NCI-H524 (cell line): ENCODE data around the gene C4orf50.

Source experiments
- DNase-seq, 2 experiments: peaks; one replicate each; lab custom pipeline; 2025; lab: John Stamatoyannopoulos, UW

C4orf50 gene

DNA sequence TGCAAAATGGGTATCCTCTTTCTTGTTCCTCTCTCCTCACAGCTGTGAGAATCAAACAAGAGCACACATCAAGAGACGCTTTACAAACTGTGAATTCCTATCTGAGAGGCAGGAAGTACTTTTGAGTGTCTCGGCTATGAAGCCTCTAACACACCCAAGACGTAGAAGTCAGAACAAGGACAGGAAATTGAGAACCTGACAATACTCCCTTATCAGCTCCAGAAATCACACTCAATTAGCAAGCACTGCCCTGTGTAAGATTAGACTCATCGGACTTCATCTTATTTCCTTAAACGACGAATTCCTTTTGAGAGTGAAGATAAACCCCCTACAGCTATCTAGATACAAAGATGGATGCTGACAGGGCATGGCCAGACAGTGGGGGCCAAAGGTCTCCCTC, 74.7 kb downstream of the C4orf50 start:
- DNase-seq, result no peak

DNA sequence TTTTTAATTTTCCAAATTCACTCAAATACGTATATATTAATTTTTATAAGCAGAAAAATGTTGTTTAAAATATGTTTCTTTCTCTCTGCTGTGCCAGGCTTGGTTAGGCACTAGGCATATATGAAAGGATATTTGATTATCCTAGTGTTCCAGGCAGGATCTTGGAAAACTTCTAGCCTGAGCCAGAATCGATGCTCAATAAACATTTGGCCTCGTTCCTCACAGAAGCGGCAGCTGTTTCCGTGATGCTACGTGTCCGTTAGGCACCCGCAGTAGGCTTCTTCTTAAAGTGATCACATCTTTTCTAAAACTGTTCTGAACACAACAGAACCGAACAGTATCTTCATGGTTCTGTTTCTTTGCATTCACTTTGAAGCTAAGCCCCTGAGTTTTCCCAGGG, 75.3 kb downstream of the C4orf50 start:
- no peak for DNase-seq

- DNase-seq, result no peak
Measured at GRCh38 chr4:5941601-5942000, 76.6 kb downstream of the C4orf50 start.

GRCh38 chr4:5940470-5941203, 77.6 kb downstream of the C4orf50 start:
- peak; percentile 41 to 71 for DNase-seq

DNA sequence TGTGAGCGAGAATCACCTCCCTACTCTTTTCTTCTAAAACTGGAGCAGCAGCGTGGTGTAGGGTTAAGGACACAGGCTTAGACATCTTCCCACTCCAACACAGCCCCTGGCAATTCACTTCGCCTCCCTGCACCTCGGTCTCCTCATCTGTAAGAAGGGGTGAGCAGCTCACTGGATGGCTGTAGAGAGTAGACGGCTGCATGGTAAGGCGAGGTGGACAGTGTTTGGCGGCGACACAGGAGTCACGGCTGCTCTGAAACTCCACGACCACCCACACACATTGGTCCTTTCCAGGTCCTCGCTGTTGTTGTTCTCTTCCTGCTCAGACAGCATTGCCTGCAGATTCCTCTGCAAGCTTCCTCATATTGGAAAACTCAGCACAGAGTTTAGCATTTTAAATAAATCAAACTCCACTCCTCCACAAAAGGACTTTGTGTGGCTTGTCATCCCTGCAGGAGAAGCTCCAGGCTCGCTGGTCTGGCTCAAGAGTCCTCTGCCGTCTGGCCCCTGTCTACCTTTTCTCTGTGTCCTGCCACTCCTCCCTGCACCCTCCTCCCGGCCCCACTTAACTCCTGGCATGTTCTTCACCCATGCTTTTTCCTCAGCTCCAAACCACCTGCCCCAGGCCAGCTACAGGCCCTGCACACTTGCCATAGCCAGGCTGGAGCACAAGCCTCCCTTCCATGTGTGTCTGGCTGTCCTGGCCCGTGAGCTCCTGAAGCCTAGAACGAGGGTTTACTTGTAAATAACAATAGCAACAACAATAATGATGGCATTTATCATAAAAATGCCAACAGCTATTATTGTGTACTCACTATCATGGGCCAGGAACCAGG, 84.0 kb downstream of the C4orf50 start:
- no peak for DNase-seq

GRCh38 chr4:5933116-5933515, 85.1 kb downstream of the C4orf50 start:
- no peak for DNase-seq

- no peak for DNase-seq
Measured at GRCh38 chr4:5932035-5932568, 86.1 kb downstream of the C4orf50 start.

DNA sequence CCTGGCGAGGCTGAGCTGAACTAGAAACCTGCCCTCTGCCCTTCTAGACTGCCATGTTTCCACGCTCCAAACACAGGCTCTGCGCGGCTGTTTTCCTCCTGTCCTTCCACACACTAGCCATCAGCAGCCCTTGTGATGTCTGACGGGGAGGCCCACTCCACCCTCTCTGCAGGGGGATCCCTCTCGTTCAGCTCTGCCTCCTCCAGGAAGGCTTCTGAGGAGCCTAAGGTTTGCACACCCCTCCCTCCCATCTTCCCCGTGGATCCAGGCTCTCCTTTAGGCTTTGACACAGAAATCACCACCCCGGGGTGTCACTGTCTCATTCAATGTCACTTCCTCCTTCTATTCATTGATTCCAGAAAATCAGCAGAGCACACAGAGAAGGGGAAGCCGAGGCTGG, 86.7 kb downstream of the C4orf50 start:
- DNase-seq, result no peak

GRCh38 chr4:5930876-5931275, 87.4 kb downstream of the C4orf50 start:
- no peak for DNase-seq

DNA sequence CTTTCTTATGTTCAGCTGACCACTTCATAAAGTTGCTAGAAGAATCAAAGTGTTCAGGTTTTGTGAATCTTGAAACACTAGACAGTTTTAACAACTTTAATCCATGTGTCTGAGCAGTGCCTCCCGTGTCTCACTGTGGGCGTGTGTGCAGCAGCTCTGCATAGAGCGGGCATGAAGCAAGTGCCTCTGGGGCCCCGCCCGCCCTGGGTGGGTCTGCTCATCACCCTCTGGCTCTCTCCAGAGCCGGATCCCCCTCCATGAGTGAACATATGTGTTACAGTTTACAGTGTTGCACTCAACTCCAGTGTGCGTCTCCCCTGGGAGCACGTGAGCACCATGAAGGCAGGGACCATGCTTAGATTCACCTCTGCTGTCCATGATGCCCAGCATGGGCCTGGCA, 87.8 kb downstream of the C4orf50 start:
- no peak for DNase-seq

- DNase-seq, result no peak
Measured at GRCh38 chr4:5928844-5929420, 89.3 kb downstream of the C4orf50 start.

DNA sequence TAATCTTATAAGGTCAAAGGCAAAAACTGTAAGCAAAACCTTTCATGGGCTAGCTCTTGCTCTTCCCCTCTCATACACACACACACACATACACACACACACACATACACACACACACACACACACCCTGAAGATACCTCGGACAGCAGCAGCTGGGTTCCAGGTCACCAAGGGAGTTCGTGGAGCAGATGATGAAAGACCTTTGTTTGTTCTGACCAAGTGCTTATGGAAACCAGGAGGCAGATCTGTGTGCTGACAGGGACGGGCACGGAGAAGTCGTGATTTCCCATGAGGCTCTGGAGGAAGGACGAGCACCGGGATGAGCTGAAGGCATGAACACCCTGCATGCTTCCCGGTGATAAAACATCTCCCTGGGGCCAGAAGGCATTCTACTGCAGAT, 90.0 kb downstream of the C4orf50 start:
- no peak for DNase-seq

- DNase-seq, result no peak
Measured at GRCh38 chr4:5927747-5928146, 90.5 kb downstream of the C4orf50 start.

GRCh38 chr4:5927116-5927515, 91.1 kb downstream of the C4orf50 start:
- DNase-seq, result no peak

GRCh38 chr4:5926598-5926997, 91.6 kb downstream of the C4orf50 start:
- no peak for DNase-seq

DNA sequence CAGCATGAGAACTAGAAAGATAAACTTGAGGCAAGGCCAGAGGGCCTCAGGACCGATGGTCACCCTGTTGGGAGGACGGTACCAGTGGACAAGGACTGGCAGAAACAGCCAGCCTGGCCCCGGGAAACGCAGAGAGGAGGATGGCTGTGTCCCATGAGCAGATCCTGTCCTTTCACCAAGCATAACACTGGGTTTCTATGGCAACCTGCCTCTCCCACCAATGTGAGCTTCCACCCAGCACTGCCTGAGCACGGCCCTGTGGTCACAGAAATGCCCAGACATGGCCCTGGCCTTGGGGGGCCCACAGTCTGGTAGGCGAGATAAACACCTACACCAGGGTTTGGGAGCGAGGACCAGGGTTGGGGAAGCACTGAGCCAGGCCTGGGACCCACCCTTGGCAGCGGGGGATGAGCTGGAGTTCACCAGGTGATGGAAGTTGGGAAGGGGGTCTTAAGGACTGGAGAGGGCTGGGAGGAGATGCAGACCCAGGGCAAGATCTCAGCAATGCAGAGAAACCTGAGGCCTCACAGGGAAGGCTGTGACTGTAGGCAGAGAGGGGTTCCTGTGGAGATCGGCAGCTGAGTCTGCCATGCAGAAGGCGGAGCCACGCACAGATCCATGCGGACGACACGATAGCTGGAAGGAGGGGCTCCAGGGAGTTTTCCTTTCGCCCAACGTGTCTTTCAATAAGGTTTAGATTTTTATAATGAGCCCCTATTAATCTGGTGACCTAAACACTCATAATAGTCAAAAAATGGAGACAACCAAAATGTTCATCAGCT, 92.6 kb downstream of the C4orf50 start:
- no peak for DNase-seq

DNA sequence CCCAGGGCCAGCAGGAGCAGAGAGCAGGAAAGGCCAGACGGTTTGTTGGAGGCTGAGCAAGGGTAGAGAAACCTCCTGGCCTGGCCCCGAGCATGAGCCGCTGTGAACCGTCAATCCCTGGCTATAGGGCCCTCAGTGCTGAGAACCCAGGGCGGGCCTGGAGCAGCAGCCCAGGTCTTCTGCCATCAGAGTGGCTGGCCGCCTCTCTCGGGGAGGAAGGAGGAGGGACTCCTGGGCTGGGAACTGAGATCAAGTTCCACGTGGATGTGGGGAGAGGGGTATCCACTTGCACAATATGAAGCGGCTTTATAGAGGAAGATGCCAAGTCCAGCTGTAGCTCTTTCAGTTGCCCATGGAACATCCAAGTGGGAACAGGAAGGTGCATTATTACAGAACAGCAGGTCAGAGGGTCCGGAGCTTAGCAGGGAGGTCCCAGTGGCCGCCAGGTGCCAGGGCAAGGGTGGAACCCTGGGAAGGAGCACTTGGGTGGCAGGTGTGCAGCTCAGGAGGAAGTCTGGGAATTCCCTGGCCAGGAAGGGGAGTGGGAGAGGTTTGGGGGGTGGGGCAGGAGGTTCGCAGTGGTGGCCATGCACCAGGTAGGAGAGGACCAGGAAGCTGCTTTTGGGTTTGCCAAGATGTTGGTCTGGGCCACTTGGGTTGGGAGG, 93.6 kb downstream of the C4orf50 start:
- DNase-seq, result no peak

- DNase-seq, result no peak
Measured at GRCh38 chr4:5923376-5923775, 94.9 kb downstream of the C4orf50 start.

GRCh38 chr4:5922556-5922955, 95.7 kb downstream of the C4orf50 start:
- DNase-seq, result no peak

- no peak for DNase-seq
Measured at GRCh38 chr4:5921981-5922380, 96.2 kb downstream of the C4orf50 start.
